Esophagus muscularis mucosa (tissue), 4 donors: ENCODE data around the gene APOO. TPM values are rescaled to one million over a fixed set of nuclear protein-coding genes. Genes with fewer than 3 reads are reported as not detected.
A peak's percentile ranks its signal among the peaks of the same experiment; 100 is the strongest.

Source experiments
- DNase-seq: peaks from one replicate; pipeline ENCODE4 v3.0.0-alpha.2; 2017; ENCODE audit errors: extremely low spot score
- H3K27ac ChIP-seq, 4 donors: fragments of 200-600 bp; sonication (generic); replicated peaks in 1 of 4; 1 replicate in 3 of 4; 2 replicates in 1 of 4; pipeline ENCODE4 v1.5.1; 2016 to 2019; ENCODE audit warnings: mild to moderate bottlenecking in 1 of 4
- H3K27me3 ChIP-seq, 4 donors: fragments of 200-600 bp; sonication (generic); one replicate each; pipeline versions ENCODE4 v1.5.1 to v1.6.0; 2016 to 2019
- H3K36me3 ChIP-seq, 4 donors: fragments of 200-600 bp; sonication (generic); one replicate each; pipeline ENCODE4 v1.5.1; 2016 to 2019
- H3K4me1 ChIP-seq, 4 donors: fragments of 200-600 bp; sonication (generic); one replicate each; pipeline ENCODE4 v1.5.1; 2016 to 2019
- H3K4me3 ChIP-seq, 4 donors: fragments of 200-600 bp; sonication (generic); 1 replicate in 2 of 4; 2 replicates in 2 of 4; pipeline ENCODE4 v1.5.1; 2016 to 2019; ENCODE audit warnings: mild to moderate bottlenecking in 4 of 4, moderate library complexity in 1 of 4
- H3K9me3 ChIP-seq, 4 donors: fragments of 200-600 bp; sonication (generic); 1 replicate in 3 of 4; 2 replicates in 1 of 4; pipeline ENCODE4 v1.5.1; 2016 to 2019
- CTCF ChIP-seq, 3 experiments: fragments of 200-600 bp in 2 of 3; fragments of 450-650 bp in 1 of 3; sonication (generic) in 2 of 3; IDR thresholded peaks; one replicate each; pipeline ENCODE4 v1.5.1; 2017 to 2019; ENCODE audit warnings: antibody characterized with exemption in 3 of 3, mild to moderate bottlenecking in 2 of 3, moderate library complexity in 1 of 3
- EP300 ChIP-seq: sonication (generic); formaldehyde crosslinking; IDR thresholded peaks from one replicate; pipeline ENCODE4 v1.6.1; 2017; ENCODE audit warnings: antibody characterized with exemption
- POLR2A ChIP-seq: fragments of 450-650 bp; IDR thresholded peaks from one replicate; pipeline ENCODE4 v1.6.1; 2017; ENCODE audit warnings: antibody characterized with exemption, moderate library complexity, mild to moderate bottlenecking, low read depth
- POLR2AphosphoS5 ChIP-seq, 2 donors: sonication (generic); formaldehyde crosslinking; IDR thresholded peaks; one replicate each; pipeline ENCODE4 v1.6.1; 2017; ENCODE audit warnings: antibody characterized with exemption in 2 of 2
- WGBS: methylation state at CpG from one replicate; pipeline ENCODE4 v1.1.5; 2018; 5-methylcytosine and 5-hydroxymethylcytosine counted together
- intact Hi-C: fragments of 100-400 bp; cut with DNase I; formaldehyde crosslinking; loops from one replicate; pipeline ENCODE4 v1.15.1; 2023
- total RNA-seq, 4 donors: library from RNA; depleted of rRNA; stranded (reverse); fragments of >200 nt; gene quantifications; one replicate each; pipeline versions ENCODE4 v1.1.0 to v1.2.1, GENCODE V29; 2016

Gene APOO
- total RNA-seq, 4 donors from 2014 or later: 7.5 to 10.2 (median 9.5) TPM

GRCh38 chrX:23804578-23804977 is 103.2 kb downstream of the APOO start:
- Histone ChIP-seq H3K4me3 (no peak overlapping the region), H3K27me3 (no peaks in the 10 kb centered on the region), H3K9me3 (no peaks in the 10 kb centered on the region), H3K4me1 (peaks cover 0 to 23% (median 6%) of the 10 kb centered on the region in 4 donors), H3K36me3 (no peaks in the 10 kb centered on the region), H3K27ac (peak overlapping the region in 1 of 4 donors; percentile 14)
- 91% methylated on average over 3 of the region's 3 CpGs for WGBS
- TF ChIP-seq EP300 (no peak), POLR2AphosphoS5 (IDR thresholded peaks at IDR 0.05) (no peak), POLR2A (no peak), CTCF (IDR thresholded peaks at IDR 0.05) (no peak)
- intact Hi-C loops: no loop called here
- DNase-seq: no peak

- H3K4me3 ChIP-seq: no peak overlapping the region
- no peaks in the 10 kb centered on the region for H3K9me3 ChIP-seq
- H3K4me1 ChIP-seq: peaks cover 0 to 23% (median 6%) of the 10 kb centered on the region in 4 donors
- H3K36me3 ChIP-seq: no peaks in the 10 kb centered on the region
- peak overlapping the region in 1 of 4 donors; percentile 14 for H3K27ac ChIP-seq
- 70% methylated on average over 5 of the region's 5 CpGs for WGBS
- TF ChIP-seq POLR2A: no peak
- TF ChIP-seq EP300: no peak
- TF ChIP-seq CTCF (IDR thresholded peaks at IDR 0.05): no peak
- TF ChIP-seq POLR2AphosphoS5 (IDR thresholded peaks at IDR 0.05): no peak
- H3K27me3 ChIP-seq: no peaks in the 10 kb centered on the region
- no peak for DNase-seq
- intact Hi-C loops: no loop called here
Measured at GRCh38 chrX:23803931-23804381, 103.8 kb downstream of the APOO start.

- intact Hi-C loops: no loop called here
- peaks cover 0 to 19% (median 4%) of the 10 kb centered on the region in 4 donors for H3K4me1 ChIP-seq
- no peak for DNase-seq
- H3K27ac ChIP-seq: no peak overlapping the region
- no peak for TF ChIP-seq EP300
- no peak for TF ChIP-seq POLR2A
- no peak for TF ChIP-seq POLR2AphosphoS5 (IDR thresholded peaks at IDR 0.05)
- no peak for TF ChIP-seq CTCF (IDR thresholded peaks at IDR 0.05)
- H3K27me3 ChIP-seq: no peaks in the 10 kb centered on the region
- WGBS: 84% methylated on average over 5 of the region's 5 CpGs
- H3K4me3 ChIP-seq: no peak overlapping the region
- no peaks in the 10 kb centered on the region for H3K9me3 ChIP-seq
- H3K36me3 ChIP-seq: no peaks in the 10 kb centered on the region
Measured at GRCh38 chrX:23802431-23802830, 105.3 kb downstream of the APOO start.

GRCh38 chrX:23799469-23800065 is 108.2 kb downstream of the APOO start:
- no peaks in the 10 kb centered on the region for H3K9me3 ChIP-seq
- no peak for TF ChIP-seq POLR2AphosphoS5 (IDR thresholded peaks at IDR 0.05)
- TF ChIP-seq POLR2A: no peak
- TF ChIP-seq CTCF (IDR thresholded peaks at IDR 0.05): no peak
- TF ChIP-seq EP300: no peak
- DNase-seq: no peak
- H3K4me1 ChIP-seq: peaks cover 0 to 22% (median 10%) of the 10 kb centered on the region in 4 donors
- WGBS: 80% methylated on average over 6 of the region's 6 CpGs
- intact Hi-C loops: no loop called here
- H3K27ac ChIP-seq: no peak overlapping the region
- H3K27me3 ChIP-seq: no peaks in the 10 kb centered on the region
- no peaks in the 10 kb centered on the region for H3K36me3 ChIP-seq
- H3K4me3 ChIP-seq: no peak overlapping the region
